Measurements from ENCODE around the gene PLA2G4E.

DNA sequence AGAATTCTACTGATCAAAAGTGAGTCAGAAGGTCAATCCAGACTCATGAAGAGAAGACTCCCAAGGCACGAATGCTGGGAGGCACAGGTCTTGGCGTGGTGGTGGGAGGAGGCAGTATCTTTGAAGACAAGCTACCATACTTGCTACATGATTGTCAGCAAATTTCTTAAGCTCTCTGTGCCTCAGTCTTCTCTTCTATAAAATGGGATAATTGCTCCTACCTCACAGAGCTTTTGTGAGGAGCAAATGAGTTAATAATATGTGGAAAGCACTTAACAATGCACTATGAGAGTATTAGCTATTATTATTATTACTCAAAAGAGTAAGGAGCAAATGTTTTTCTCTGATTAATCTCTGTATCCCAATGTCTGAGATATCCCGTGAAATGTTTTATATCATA is 84.7 kb downstream of the PLA2G4E start:
- TF ChIP-seq, protein P1, sequence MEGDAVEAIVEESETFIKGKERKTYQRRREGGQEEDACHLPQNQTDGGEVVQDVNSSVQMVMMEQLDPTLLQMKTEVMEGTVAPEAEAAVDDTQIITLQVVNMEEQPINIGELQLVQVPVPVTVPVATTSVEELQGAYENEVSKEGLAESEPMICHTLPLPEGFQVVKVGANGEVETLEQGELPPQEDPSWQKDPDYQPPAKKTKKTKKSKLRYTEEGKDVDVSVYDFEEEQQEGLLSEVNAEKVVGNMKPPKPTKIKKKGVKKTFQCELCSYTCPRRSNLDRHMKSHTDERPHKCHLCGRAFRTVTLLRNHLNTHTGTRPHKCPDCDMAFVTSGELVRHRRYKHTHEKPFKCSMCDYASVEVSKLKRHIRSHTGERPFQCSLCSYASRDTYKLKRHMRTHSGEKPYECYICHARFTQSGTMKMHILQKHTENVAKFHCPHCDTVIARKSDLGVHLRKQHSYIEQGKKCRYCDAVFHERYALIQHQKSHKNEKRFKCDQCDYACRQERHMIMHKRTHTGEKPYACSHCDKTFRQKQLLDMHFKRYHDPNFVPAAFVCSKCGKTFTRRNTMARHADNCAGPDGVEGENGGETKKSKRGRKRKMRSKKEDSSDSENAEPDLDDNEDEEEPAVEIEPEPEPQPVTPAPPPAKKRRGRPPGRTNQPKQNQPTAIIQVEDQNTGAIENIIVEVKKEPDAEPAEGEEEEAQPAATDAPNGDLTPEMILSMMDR (IDR thresholded peaks at IDR 0.05), result no peak
- TF ChIP-seq POLR2A (IDR thresholded peaks at IDR 0.05) (no peak), EP300 (IDR thresholded peaks at IDR 0.05) (no peak), POLR2AphosphoS5 (IDR thresholded peaks at IDR 0.05) (no peak)
